GM19468 (cell line): ENCODE results near the gene OAT.

Experiments
- ATAC-seq: cut with Tn5 transposase; IDR thresholded peaks from one replicate; pipeline ENCODE4 v1.9.1; 2021; ENCODE audit warnings: mild to moderate bottlenecking, moderate library complexity, moderate number of reproducible peaks; ENCODE audit not compliant: unreplicated experiment; ENCODE audit errors: extremely low read depth

Gene OAT

GRCh38 chr10:124409696-124410095 lies 9.0 kb downstream of the OAT start:
- no peak for ATAC-seq

GRCh38 chr10:124408357-124408756 lies 10.4 kb downstream of the OAT start:
- ATAC-seq: no peak

GRCh38 chr10:124407456-124407855 lies 11.3 kb downstream of the OAT start:
- no peak for ATAC-seq

- peak; percentile 76 for ATAC-seq
Measured at GRCh38 chr10:124403548-124403947, 15.2 kb downstream of the OAT start.

GRCh38 chr10:124402273-124402672 lies 16.4 kb downstream of the OAT start:
- no peak for ATAC-seq

GRCh38 chr10:124401633-124402032 lies 17.1 kb downstream of the OAT start:
- ATAC-seq: no peak

- ATAC-seq: no peak
Measured at GRCh38 chr10:124394583-124394982, 24.1 kb downstream of the OAT start.

GRCh38 chr10:124392626-124393342 lies 25.9 kb downstream of the OAT start:
- no peak for ATAC-seq

- ATAC-seq: no peak
Measured at GRCh38 chr10:124390471-124391187, 28.1 kb downstream of the OAT start.

GRCh38 chr10:124389613-124390361 lies 28.9 kb downstream of the OAT start:
- ATAC-seq: no peak

GRCh38 chr10:124388823-124389612 lies 29.7 kb downstream of the OAT start:
- peak; percentile 86 for ATAC-seq

- ATAC-seq: no peak
Measured at GRCh38 chr10:124388476-124388822, 30.3 kb downstream of the OAT start.

- no peak for ATAC-seq
Measured at GRCh38 chr10:124387078-124387874, 31.4 kb downstream of the OAT start.

GRCh38 chr10:124386186-124387077 lies 32.3 kb downstream of the OAT start:
- ATAC-seq: no peak

- ATAC-seq: no peak
Measured at GRCh38 chr10:124385627-124386185, 33.0 kb downstream of the OAT start.

- ATAC-seq: no peak
Measured at GRCh38 chr10:124384591-124385190, 34.0 kb downstream of the OAT start.

GRCh38 chr10:124384172-124384571 lies 34.6 kb downstream of the OAT start:
- no peak for ATAC-seq

GRCh38 chr10:124383496-124383895 lies 35.2 kb downstream of the OAT start:
- no peak for ATAC-seq
